NCI-H82 treated with DMSO at 0.1 percent for 48 hours (cell line): Measurements from ENCODE around the gene CDH6.
A peak's percentile ranks its signal among the peaks of the same experiment; 100 is the strongest.

Experiments
- DNase-seq: peaks from one replicate; lab custom pipeline; 2025; ENCODE audit not compliant: unreplicated experiment; lab: John Stamatoyannopoulos, UW

Gene CDH6

DNA sequence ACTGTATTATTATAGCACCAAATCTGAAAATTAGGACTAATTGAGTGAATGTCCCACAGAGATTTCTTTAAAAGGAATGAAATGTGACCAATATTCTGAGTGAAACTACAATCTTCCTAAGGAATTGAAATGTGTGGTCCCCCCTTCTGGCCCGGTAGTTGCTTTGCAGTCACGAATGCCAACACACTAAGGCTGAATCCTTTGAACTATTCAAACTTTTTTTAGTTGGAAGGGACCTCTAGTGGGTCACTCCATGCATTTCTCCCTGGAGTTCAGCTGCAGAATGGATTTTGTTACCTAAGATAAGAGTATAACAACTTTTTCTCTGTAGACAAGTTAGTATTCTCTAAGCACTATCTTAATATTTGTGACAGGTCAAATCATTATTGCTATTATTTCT lies 2.8 kb downstream of the CDH6 start:
- DNase-seq, result no peak

DNA sequence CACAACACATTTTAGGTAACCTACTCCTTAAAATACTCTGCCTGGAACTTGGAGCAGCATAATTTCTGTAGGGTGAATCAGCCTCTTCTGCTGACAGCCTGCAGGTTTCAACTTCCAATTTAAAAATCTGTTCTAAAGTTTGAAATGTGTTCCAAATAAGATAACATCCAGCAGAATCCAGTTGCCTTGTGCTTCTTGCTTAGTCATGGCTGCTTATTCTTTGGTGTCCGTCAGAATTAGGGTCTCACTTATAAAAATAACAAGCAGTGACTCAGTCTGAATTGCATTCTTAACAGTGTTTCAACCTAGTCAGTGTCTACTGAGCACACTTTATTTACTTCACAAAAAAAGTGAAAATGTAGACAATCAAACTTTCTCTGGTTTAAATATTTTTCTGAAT lies 3.7 kb downstream of the CDH6 start:
- no peak for DNase-seq

DNA sequence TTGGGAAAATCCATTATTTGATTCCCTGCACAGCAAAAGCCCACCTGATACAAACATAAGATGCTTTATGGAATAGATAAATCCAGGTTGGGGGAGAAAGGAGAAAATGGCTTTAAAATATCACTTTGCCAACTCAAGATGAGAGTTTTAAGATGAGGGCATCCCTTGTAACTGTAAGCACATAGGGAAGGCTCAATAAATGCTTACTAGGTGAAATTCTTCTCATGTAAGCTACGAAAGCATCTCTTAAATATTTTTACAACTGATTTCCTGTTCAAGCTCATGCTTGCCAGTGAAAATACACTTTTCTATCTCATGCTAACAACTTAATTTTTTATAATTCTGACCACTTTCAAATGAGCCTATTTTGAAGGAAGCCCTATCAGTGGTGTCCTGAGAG lies 11.5 kb downstream of the CDH6 start:
- DNase-seq, result no peak

DNA sequence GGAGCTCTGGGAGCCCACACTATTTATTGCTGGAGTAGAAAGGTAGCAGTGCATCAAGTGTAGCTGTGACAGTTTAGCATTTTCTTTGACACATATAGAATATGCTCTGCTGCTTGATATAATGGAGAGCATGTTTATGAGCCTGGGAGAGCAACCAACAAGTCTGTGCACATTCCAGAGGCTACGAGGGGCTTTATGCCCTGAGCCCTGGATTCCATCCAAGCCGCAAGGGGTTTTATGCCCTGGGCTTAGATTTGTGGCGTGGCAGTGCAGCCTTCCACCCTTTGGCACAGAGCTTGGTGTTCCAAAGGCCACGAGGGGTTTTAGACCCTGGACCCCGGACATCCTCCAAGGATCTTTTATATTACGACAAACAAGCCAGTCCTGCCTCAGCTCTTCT lies 14.6 kb downstream of the CDH6 start:
- DNase-seq, result no peak

DNA sequence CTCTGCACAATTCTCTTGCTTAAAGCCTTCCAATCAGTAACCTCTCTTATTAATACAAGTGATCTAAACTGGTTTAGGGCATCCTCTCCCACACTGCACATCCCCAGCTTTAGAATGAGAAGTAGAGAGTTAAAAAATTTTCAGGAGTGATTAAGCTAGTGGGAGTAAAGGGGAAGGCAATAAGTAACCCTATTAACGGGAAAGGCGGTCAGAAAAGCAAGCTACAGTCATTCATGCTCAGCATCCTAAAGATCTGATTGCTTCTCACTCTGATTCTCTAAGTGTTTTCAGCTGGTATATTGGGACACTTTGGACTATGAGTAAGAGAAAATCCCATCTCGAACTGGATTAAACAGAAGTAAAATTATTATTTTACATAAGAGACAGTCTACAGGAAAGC lies 15.8 kb downstream of the CDH6 start:
- no peak for DNase-seq

DNA sequence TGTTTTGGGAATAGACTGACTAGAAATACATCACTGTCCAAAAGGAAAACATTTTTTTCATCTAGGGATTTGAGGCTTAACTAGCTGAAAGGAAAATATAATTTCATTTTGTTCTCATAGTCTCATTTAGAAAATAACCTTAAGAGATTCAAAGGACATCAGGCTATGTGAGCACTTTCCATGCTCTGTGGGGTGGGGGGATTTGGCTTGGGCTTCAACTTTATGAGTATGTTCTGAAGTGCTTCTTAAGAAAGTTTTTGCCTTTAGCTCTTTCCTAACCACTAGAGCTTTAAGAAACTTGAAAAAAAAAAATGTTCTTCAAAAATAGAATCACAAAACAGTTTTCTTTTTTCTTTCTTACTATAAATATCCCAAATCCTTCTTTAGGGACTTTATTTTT lies 17.6 kb downstream of the CDH6 start:
- no peak for DNase-seq

DNA sequence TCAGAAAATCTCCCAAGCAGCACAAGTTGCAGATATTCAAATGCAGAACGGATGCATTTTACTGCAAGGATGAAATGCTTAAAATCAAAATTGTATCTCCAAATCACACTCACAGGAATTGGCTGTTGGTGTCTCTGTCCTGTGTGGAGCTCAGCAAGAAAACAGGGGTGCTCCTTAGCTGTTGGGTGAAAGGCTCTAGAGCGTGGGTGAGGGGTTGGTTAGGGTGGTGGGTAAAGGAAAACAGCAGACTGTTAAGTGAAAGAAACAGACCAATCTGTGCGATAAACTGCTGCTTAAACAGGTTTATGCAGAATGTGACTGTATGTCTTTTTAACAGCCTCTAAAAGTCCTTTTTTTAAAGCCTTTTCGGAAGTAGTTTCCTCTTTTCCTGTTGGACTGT lies 19.8 kb downstream of the CDH6 start:
- DNase-seq, result no peak

DNA sequence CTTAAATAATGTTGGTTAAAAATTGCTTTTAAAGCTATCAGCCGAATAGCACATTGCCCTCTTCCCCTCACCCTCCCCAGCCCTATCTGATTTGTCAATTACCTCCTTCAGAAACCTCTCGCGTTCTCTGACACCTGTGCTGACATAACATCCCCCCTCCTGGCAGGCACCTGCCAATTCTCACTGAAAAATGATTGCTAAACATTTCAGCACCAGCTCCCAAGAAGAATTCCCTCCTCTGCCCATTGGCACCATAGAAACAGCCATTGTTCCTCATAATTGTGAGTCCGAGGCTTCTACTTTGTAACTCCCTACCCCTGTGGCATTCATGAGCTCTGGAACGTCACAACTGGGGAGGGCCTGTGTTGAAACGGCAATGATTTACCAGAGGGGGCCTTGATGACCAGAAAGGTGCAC lies 20.2 kb downstream of the CDH6 start:
- DNase-seq, result no peak

DNA sequence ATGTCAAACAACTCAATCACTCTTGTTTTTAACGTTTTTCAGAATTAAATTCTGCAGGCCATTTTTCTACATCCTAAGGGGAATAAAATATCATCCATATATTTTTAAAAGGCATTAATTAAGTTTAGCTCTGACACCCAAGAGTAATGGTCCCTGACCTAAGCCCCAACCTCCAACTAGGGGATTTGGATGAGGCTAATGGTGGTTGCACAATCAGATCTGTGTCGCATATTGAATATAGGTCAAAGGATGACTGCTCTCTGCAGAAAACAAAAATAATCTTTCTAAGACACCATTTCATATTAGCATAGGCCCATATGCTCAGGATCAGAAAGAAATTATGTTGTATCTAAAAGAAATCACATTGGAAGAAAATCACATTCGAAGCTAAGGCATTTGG lies 20.7 kb downstream of the CDH6 start:
- DNase-seq, result no peak

DNA sequence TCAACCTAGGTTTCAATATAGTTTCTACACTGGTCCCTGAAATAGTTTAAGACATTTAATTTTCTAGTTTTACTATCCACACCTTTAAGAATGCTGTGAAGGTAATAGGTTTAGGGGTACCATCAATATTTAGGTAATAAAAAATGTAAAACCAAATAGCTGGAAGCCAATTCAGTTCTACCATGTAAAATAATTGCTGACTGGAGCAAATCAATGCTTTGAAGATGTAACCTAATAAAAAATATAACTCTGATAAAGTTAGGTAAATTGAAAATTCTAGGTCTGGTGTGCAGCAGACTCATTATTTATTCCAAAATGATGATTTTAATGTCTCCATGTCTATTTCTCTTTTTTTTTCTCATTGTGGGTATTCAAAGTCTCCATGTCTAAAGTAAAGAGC lies 21.8 kb downstream of the CDH6 start:
- DNase-seq, result no peak

DNA sequence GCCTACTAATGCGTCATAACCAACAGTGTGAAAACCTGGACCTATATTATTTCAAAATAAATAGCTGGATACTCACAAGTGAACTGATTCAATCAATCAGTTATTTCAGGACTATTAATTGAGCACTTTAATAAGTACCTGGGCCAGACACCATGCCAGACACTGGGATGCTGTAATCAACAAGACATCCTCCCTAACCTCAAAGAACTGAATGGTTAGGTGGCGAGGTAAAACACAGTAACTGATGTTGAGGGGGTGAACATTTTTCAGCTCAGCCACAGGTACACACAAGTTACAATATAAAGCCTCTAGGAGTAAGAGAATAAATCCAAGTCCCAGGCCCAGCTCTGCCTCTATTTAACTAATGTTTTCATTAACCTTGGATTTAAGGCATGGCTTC lies 24.0 kb downstream of the CDH6 start:
- DNase-seq, result no peak

DNA sequence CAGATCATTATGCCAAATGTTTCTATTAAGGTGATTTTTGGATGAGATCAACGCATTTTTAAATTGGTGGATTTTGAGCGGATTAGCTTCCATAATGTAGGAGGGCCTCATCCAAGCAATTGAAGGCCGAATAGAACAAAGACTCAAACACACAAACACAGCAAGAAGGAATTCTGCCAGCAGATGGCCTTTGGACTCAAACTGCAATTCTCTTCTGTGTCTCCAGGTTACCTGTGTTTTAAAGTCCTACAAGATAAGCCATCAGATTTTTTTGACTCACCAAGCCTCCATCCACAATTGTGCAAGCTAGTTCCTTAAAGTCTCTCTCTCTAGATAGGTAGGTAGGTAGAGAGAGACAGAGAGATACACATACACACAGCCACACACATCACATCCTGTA lies 25.5 kb downstream of the CDH6 start:
- DNase-seq, result no peak

DNA sequence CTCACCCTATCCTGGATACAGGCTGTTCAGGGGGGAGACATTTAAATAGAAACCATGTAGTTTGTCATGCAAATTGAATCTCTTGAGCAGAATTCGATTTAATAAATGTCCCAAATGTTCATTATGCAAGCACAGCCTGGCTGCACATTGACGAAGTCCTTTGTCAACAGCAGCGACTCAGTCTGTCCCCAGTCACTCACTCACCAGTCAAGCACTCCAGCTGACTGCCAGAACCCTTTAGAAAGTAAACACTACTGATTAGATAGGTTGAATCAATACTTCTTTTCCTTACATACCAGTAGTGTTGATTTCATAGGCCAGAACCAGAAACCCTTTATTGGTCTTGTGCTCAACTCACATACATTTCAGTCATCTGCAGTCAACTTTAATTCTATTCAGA lies 27.5 kb downstream of the CDH6 start:
- DNase-seq, result no peak

DNA sequence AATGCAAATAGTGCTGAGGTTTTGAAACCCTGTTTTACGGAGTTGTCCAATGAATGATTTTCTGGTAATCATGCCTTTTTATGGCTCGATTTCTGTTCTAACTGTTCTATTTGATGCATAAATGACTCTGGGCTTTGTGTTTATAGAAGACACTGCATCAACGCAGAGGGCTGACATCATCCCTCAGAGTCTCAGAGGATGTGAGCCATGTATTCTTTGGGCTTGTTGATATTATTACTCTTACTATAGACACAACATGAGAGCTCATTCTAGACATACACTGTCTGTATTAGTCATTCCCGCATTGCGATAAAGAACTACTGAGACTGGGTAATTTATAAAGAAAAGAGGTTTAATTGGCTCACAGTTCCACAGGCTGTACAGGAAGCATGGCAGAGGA lies 31.6 kb downstream of the CDH6 start:
- no peak for DNase-seq

DNA sequence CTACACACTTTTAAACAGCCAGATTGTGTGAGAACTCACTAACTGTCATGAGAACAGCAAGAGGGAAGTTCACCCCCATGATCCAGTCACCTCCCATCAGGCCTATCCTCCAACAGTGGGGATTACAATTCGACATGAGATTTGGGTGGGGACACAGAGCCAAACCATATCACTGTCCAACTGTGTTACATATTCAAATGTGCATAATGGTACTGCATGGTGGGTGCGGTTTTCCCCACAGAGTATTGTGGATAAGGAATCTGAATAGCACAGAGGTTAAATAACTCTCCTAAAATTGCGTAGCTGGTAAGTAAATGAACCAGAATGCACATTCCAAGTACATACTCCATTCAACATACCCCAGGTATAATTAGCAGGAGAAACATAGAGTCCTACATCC lies 32.1 kb downstream of the CDH6 start:
- DNase-seq, result no peak

DNA sequence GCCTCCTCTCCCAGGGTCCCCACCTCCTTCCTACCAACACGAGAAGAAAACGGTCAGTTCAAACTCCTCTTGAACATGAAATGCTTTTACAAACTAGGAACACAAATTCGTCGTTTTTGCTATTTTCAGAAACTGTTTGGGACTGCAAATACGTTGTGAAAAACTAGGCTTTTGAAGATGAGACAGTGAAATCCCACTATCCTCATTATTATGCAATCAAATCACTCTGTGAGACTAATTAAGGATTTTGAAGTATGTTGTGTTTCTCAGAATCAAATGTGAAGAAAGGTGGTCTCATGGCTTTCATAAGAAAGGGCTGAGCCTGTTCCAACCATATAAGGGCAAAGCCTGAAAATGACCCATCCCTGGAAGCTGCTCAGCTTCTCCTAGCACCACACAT lies 33.2 kb downstream of the CDH6 start:
- DNase-seq, result no peak

DNA sequence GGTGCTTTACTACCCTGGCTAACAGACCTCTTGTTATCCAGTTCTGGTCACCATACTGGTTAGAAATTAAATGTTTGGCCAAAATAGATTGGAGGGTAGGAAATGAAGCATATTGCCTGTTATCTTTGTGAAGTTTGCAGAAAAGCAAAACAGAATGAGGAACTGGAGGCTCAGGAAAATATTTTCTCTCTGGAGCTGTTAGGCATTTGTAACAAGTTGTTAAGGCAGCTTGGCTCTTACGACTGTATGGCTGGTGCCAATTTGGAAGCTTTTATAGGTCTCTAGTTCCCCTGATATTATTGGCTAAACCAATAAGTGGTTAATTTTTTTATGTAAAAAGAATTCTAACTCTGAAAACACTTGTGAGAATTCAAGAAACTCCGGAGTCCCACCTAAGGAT lies 35.8 kb downstream of the CDH6 start:
- no peak for DNase-seq

DNA sequence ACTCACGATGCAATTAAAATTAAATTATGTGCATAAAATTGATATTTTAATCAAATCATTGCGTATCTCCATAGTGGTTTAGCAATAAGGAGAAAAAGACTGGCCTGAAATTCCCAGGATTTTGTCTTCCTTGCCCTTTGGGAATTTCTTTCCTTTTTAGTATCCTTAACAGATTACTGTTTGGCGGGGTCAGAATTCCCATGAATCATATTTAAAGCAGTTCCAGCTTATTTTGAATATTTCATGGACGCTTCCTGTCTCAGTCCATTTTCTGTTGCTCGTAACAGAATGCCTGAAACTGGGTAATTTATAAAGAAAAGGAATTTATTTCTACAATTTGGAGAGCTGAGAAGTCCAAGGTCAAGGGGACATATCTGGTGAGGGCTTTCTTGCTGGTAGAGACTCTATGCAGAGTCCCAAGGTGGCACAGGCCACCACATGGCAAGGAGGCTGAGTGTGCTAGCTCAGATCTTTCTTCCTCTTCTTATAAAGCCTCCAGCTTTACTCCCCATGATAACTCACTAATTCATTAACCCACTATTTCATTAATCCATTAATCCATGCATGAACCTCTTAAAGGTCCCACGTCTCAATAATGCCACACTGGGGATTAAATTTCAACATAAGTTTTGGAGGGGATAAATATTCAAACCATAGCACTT lies 37.8 kb downstream of the CDH6 start:
- DNase-seq, result no peak

DNA sequence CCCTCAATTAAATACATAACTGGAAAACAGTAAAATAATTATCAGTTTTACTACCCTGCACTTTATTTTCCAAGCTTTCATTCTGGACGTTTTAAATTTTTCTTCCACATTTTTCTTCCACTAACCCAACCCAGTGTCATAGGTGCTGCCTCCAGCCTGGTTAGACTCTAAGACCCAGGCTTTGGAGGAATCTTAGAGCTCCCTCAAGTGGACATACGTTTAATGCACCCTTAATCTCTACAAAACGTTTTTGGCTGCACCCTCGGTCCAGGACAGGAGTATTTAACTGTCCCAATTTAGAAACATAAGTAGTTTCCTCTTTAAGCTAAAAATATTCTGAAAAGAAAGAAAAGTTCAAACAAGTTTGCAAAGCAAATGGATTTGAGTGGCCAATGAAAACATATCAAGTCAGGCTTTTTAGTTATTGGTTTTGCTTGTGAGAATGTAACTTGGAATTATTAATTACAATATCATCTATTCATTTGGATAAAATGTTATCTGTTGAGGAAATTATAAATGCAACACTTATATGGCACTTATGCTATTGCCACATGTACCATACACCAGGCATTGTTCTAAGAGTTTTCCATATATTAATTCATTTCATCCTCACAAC lies 38.9 kb downstream of the CDH6 start:
- peak; percentile 49 for DNase-seq

DNA sequence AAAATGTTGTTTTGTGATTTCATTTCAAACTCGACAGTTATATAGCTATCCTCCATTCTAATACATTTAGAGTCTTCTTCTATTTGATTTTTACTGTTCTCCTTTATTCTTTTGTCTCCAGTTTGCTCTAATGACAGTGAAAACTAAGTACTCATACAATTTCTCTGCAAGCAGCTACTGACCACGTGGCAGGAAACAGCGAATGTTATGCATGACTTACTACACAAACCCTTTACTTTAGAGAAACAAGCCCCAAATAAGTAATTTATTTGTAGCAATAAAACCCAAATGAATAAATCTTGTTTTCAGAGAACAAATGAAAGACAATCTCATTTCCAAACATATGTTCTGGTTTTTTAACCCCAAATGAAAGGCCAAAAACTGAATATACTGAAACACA lies 41.9 kb downstream of the CDH6 start:
- no peak for DNase-seq

DNA sequence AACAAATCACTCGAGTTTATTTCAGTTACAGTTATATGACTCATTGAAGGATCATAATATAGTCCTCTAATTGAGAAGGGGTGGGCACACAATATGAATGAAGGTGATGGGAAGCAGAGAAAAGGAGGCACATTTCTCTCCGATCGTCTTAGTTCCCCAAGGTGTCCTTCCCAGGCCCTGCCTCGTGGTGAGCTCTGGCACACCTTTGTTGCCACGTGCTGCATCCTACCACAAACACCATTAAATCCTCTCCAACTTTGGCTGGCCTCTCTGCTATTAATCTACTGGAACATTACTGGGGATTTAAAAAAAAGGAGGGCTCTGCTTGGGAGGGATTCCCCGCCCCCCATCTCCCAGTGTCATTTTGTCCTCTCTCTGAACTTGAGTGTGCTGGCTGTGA lies 42.9 kb downstream of the CDH6 start:
- DNase-seq, result no peak

DNA sequence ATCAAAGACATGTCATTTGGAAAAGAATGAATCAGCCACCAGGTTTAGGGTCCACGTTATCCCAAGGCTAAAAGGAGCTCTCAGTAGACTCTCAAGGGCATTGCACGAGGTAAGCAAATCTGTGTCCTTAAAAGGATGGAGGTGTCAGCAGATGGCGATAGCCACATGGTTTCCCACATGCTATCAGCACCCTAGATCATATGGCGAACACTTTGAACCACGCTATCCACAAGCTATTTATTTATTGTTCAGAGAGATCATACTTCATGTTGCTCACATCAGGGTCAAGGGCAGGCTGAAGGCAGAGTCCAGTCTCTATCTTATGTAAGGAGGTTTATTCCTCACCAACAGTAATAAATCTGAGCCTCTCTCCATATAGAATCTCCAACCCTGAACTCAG lies 43.7 kb downstream of the CDH6 start:
- DNase-seq, result no peak

DNA sequence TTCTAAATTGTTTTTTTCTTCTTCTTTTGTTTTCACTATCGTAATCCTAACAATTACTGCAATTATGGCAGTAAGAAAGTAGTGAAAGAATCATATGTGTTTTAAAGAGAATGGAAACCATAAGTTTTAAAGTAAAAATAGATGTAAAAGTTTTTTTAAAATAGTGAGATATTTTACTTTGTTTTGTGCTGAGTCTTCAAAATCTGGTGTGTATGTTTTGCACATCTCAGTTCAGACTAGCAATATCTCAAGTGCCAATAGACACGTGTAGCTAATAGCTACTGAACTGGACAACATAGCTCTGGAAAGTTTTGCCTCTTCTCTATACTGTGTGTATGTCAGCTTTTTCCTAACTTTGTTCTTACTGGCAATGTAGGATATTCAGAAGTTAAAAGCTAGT lies 45.0 kb downstream of the CDH6 start:
- DNase-seq, result no peak
